SK-N-SH (cell line): ENCODE measurements around the gene PRKN. TPM values are rescaled to one million over a fixed set of nuclear protein-coding genes. Genes with fewer than 3 reads are reported as not detected.
A peak's percentile ranks its signal among the peaks of the same experiment; 100 is the strongest.

Experiments
- CTCF ChIA-PET: fragments of 300-600, 350-600 bp; formaldehyde crosslinking; extraction: SDS; loops from one replicate; lab custom pipeline; 2021; lab: Yijun Ruan, JAX
- POLR2A ChIA-PET: fragments of 350-600 bp; sonication (Branson Sonifier 250); formaldehyde crosslinking; extraction: SDS; loops from one replicate; lab custom pipeline; 2020; ENCODE audit warnings: antibody characterized with exemption, inconsistent platforms; lab: Yijun Ruan, JAX
- DNase-seq: peaks from one replicate; pipeline ENCODE4 v3.0.0; 2012
- H2AFZ ChIP-seq: fragments of 200-600 bp; sonication (generic); 2 replicates; pipeline ENCODE4 v1.8.1; 2016; ENCODE audit warnings: antibody characterized with exemption, mild to moderate bottlenecking, low read depth
- H3F3A ChIP-seq: fragments of 200-600 bp; sonication (generic); replicated peaks from 2 replicates; pipeline ENCODE3; 2016; ENCODE audit warnings: antibody characterized with exemption, mild to moderate bottlenecking; ENCODE audit not compliant: insufficient read depth
- H3K27ac ChIP-seq, 2 experiments: fragments of 200-500 bp in 1 of 2; fragments of 200-600 bp in 1 of 2; sonication (Bioruptor generic) in 1 of 2; sonication (generic), shearing (Covaris generic) in 1 of 2; 2 replicates each; pipeline versions ENCODE4 v1.5.1 to v1.6.1; 2014 to 2016; ENCODE audit warnings: low read depth in 2 of 2, inconsistent platforms in 1 of 2, low read length in 1 of 2, mild to moderate bottlenecking in 1 of 2, mixed read lengths in 1 of 2
- H3K27me3 ChIP-seq: fragments of 200-600 bp; sonication (generic), shearing (Covaris generic); 2 replicates; pipeline ENCODE4 v1.6.1; 2016; ENCODE audit warnings: mixed run types; ENCODE audit not compliant: insufficient read depth
- H3K36me3 ChIP-seq, 2 experiments: fragments of 200-500 bp in 1 of 2; fragments of 200-600 bp in 1 of 2; sonication (Bioruptor generic) in 1 of 2; sonication (generic) in 1 of 2; replicated peaks in 1 of 2; 2 replicates each; pipeline versions ENCODE3 to v1.5.1; 2014 to 2016; ENCODE audit warnings: low read length in 1 of 2, mild to moderate bottlenecking in 1 of 2; ENCODE audit not compliant: insufficient read depth in 2 of 2, control insufficient read depth in 1 of 2
- H3K4me1 ChIP-seq, 2 experiments: fragments of 200-500 bp in 1 of 2; fragments of 200-600 bp in 1 of 2; sonication (Bioruptor generic) in 1 of 2; sonication (generic), shearing (Covaris generic) in 1 of 2; 2 replicates each; pipeline versions ENCODE4 v1.5.1 to v1.6.1; 2014 to 2016; ENCODE audit warnings: low read depth in 1 of 2, low read length in 1 of 2, mixed run types in 1 of 2; ENCODE audit not compliant: insufficient read depth in 2 of 2, control insufficient read depth in 1 of 2
- H3K4me2 ChIP-seq: fragments of 200-600 bp; sonication (generic), shearing (Covaris generic); 2 replicates; pipeline ENCODE4 v1.6.1; 2017; ENCODE audit warnings: mixed run types
- H3K4me3 ChIP-seq, 2 experiments: fragments of 200-500 bp in 1 of 2; fragments of 200-600 bp in 1 of 2; sonication (Bioruptor generic) in 1 of 2; sonication (generic), shearing (Covaris generic) in 1 of 2; 2 replicates each; pipeline versions ENCODE4 v1.5.1 to v1.8.1; 2014 to 2016; ENCODE audit warnings: low read depth in 2 of 2, inconsistent platforms in 1 of 2, low read length in 1 of 2, mild to moderate bottlenecking in 1 of 2, mixed read lengths in 1 of 2, moderate library complexity in 1 of 2
- H3K79me2 ChIP-seq: fragments of 200-600 bp; sonication (generic); 2 replicates; pipeline ENCODE4 v1.8.1; 2017; ENCODE audit warnings: mild to moderate bottlenecking; ENCODE audit not compliant: insufficient read depth
- H3K9ac ChIP-seq: fragments of 200-600 bp; sonication (generic); 2 replicates; pipeline ENCODE4 v1.6.1; 2017; ENCODE audit warnings: mixed run types
- H3K9me2 ChIP-seq: fragments of 200-600 bp; sonication (generic); 2 replicates; pipeline ENCODE4 v1.6.1; 2017; ENCODE audit warnings: mixed run types
- H3K9me3 ChIP-seq: fragments of 200-600 bp; sonication (generic); 2 replicates; pipeline ENCODE4 v1.6.1; 2017; ENCODE audit warnings: mixed run types, mild to moderate bottlenecking, moderate library complexity
- H4K20me1 ChIP-seq: fragments of 200-600 bp; sonication (generic); 2 replicates; pipeline ENCODE4 v1.6.1; 2017; ENCODE audit warnings: mild to moderate bottlenecking, mixed run types; ENCODE audit not compliant: insufficient read depth
- EZH2phosphoT487 ChIP-seq: fragments of 200-600 bp; sonication (generic); IDR thresholded peaks from 2 replicates; pipeline ENCODE4 v1.6.1; 2017; ENCODE audit warnings: low read depth, mixed run types, mild to moderate bottlenecking, antibody characterized with exemption, moderate library complexity, borderline replicate concordance
- FOSL2 ChIP-seq: IDR thresholded peaks from 2 replicates; pipeline ENCODE4 v1.4.0; 2012; ENCODE audit warnings: low read depth, mild to moderate bottlenecking, moderate library complexity, borderline replicate concordance
- FOXJ3 ChIP-seq: sonication (generic); formaldehyde crosslinking; IDR thresholded peaks from 2 replicates; pipeline ENCODE4 v1.5.1; 2020; ENCODE audit warnings: mild to moderate bottlenecking, missing genetic modification reagents
- JUND ChIP-seq: IDR thresholded peaks from 2 replicates; pipeline ENCODE4 v1.4.0; 2012
- MAX ChIP-seq: IDR thresholded peaks from 2 replicates; pipeline ENCODE4 v1.4.0; 2012; ENCODE audit warnings: low read depth
- MEF2A ChIP-seq: IDR thresholded peaks from 2 replicates; pipeline ENCODE4 v1.4.0; 2012; ENCODE audit warnings: low read depth, borderline replicate concordance
- NFIC ChIP-seq: IDR thresholded peaks from 2 replicates; pipeline ENCODE4 v1.4.0; 2012; ENCODE audit warnings: borderline replicate concordance
- NRF1 ChIP-seq: IDR thresholded peaks from 2 replicates; pipeline ENCODE4 v1.6.1; 2012; ENCODE audit warnings: low read depth, mild to moderate bottlenecking, low read length
- PBX3 ChIP-seq: IDR thresholded peaks from 2 replicates; pipeline ENCODE4; 2012
- POLR2AphosphoS5 ChIP-seq: IDR thresholded peaks from 2 replicates; pipeline ENCODE4 v1.6.1; 2012; ENCODE audit warnings: low read depth, low read length
- RCOR1 ChIP-seq: fragments of 150-350 bp; IDR thresholded peaks from 2 replicates; pipeline ENCODE4 v1.6.1; 2017; ENCODE audit warnings: antibody characterized with exemption, low read length
- REST ChIP-seq: IDR thresholded peaks from 2 replicates; pipeline ENCODE4 v1.6.1; 2012; ENCODE audit warnings: mild to moderate bottlenecking, low read depth, low read length, moderate library complexity
- RFX5 ChIP-seq: IDR thresholded peaks from 2 replicates; pipeline ENCODE4 v1.6.1; 2012; ENCODE audit warnings: mild to moderate bottlenecking, improper control_type of control experiment, low read length
- SIN3A ChIP-seq: IDR thresholded peaks from 2 replicates; pipeline ENCODE4 v1.6.1; 2012; ENCODE audit warnings: low read depth, mild to moderate bottlenecking, low read length, moderate library complexity, borderline replicate concordance
- TAF1 ChIP-seq: IDR thresholded peaks from 2 replicates; pipeline ENCODE4 v1.6.1; 2012; ENCODE audit warnings: low read depth, mild to moderate bottlenecking, low read length, moderate library complexity, borderline replicate concordance
- TEAD4 ChIP-seq: IDR thresholded peaks from 2 replicates; pipeline ENCODE4 v1.4.0; 2012; ENCODE audit warnings: mild to moderate bottlenecking, borderline replicate concordance; ENCODE audit not compliant: insufficient read depth
- YY1 ChIP-seq: IDR thresholded peaks from 2 replicates; pipeline ENCODE4 v1.4.0; 2012; ENCODE audit warnings: low read depth, mild to moderate bottlenecking
- WGBS: methylation state at CpG from one replicate; pipeline ENCODE4 v1.1.6; 2017; ENCODE audit warnings: low lambda C conversion rate; 5-methylcytosine and 5-hydroxymethylcytosine counted together
- polyA plus RNA-seq, 3 experiments: library from polyadenylated mRNA; depleted of rRNA; stranded (reverse); fragments of >200 nt; gene quantifications; 2 replicates each; pipeline ENCODE4 v1.2.3, GENCODE V29; 2012
- TF ChIP-seq, protein P1 (sequence below): IDR thresholded peaks from 2 replicates; pipeline ENCODE4 v1.4.0; 2012; ENCODE audit warnings: low read depth, borderline replicate concordance

The PRKN gene
- polyA plus RNA-seq, 1 of the 3 experiments (the other 2 are of a cell fraction), result 0.76 TPM

DNA sequence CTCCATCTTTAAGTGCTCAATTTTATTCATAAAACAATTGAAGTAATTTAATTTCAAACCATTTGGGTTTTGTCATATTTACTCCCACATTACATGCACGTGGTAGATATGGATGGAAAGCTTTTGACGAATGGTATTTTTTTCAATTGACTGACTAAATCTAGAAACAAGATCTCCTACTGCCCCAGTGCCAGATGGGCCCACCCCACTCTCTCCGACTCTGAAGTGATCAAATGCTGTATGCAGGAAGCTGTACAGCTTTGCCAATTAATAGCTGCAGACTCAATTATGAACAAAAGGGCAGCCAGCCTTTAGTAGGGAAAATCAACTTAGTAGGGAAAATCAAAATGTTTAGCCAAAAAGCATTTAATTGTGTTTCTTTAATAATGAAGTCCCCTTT lies 46.4 kb upstream of the PRKN start:
- DNase-seq, result peak; percentile 21
- TF ChIP-seq FOSL2 (no peak), REST (no peak), SIN3A (no peak), RFX5 (no peak), FOXJ3 (no peak), RCOR1 (no peak), EZH2phosphoT487 (no peak)
- TF ChIP-seq, all 33 proteins: peak for 0
- H3K4me1 ChIP-seq, result peaks cover 0 to 6% of the 10 kb centered on the region in 2 experiments; a peak in 2 of 4 replicates
- H3K4me2 ChIP-seq, result no peak overlapping the region
- H3K9me2 ChIP-seq, result no peaks in the 10 kb centered on the region
- CTCF ChIA-PET, result no interaction called here
- H3K4me3 ChIP-seq, result no peak overlapping the region
- H3F3A ChIP-seq, result no peaks in the 10 kb centered on the region
- POLR2A ChIA-PET, result no interaction called here
- H3K27me3 ChIP-seq, result no peaks in the 10 kb centered on the region
- no peaks in the 10 kb centered on the region for H3K9me3 ChIP-seq
- H3K79me2 ChIP-seq, result no peaks in the 10 kb centered on the region
- no peak overlapping the region for H2AFZ ChIP-seq
- H4K20me1 ChIP-seq, result no peaks in the 10 kb centered on the region
- 24% methylated on average over 3 of the region's 3 CpGs for WGBS
- no peak overlapping the region for H3K27ac ChIP-seq
- H3K9ac ChIP-seq, result no peak overlapping the region
- H3K36me3 ChIP-seq, result no peaks in the 10 kb centered on the region

DNA sequence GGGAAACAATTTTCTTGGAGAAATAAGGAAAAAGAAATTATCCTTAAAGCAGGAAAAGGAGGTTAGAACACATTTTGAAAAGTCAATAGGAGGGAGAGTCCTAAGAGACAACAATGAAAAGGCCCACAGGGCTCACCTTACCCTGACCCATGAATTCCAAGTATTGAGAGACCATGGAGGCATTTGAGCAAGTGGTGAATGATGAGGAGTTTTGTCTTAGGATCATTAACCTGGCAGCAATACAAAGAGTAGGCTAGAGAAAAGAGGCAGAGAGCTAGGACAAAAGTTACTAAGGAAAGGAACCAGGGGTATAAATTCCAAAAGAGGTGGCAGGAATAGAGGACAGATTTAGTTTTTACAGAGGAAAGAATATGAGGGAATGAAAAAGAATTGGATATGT lies 44.9 kb upstream of the PRKN start:
- Histone ChIP-seq H3K36me3 (no peaks in the 10 kb centered on the region), H3K9ac (no peak overlapping the region), H3K9me2 (no peaks in the 10 kb centered on the region; the same call in 1 of the 2 replicates), H3K4me2 (no peak overlapping the region), H2AFZ (no peak overlapping the region), H3K27ac (no peak overlapping the region), H3K9me3 (no peaks in the 10 kb centered on the region), H3K27me3 (no peaks in the 10 kb centered on the region), H3K4me1 (peaks cover 0 to 6% of the 10 kb centered on the region in 2 experiments; a peak in 2 of 4 replicates), H3K4me3 (no peak overlapping the region), H3K79me2 (no peaks in the 10 kb centered on the region), H4K20me1 (no peaks in the 10 kb centered on the region), H3F3A (no peaks in the 10 kb centered on the region)
- ChIA-PET CTCF (no interaction called here), POLR2A (no interaction called here)
- no peak for DNase-seq
- TF ChIP-seq POLR2AphosphoS5 (no peak), TEAD4 (no peak), JUND (no peak), NFIC (no peak), YY1 (no peak), MEF2A (no peak), NRF1 (no peak), REST (no peak), MAX (no peak), FOXJ3 (no peak), SIN3A (no peak), FOSL2 (no peak), PBX3 (no peak), TAF1 (no peak)
- TF ChIP-seq, protein P1, sequence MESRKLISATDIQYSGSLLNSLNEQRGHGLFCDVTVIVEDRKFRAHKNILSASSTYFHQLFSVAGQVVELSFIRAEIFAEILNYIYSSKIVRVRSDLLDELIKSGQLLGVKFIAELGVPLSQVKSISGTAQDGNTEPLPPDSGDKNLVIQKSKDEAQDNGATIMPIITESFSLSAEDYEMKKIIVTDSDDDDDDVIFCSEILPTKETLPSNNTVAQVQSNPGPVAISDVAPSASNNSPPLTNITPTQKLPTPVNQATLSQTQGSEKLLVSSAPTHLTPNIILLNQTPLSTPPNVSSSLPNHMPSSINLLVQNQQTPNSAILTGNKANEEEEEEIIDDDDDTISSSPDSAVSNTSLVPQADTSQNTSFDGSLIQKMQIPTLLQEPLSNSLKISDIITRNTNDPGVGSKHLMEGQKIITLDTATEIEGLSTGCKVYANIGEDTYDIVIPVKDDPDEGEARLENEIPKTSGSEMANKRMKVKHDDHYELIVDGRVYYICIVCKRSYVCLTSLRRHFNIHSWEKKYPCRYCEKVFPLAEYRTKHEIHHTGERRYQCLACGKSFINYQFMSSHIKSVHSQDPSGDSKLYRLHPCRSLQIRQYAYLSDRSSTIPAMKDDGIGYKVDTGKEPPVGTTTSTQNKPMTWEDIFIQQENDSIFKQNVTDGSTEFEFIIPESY, result no peak
